ENCODE data around the gene UBQLNL. TPM values are rescaled to one million over a fixed set of nuclear protein-coding genes. Genes with fewer than 3 reads are reported as not detected.

Gene UBQLNL
- total and polyA plus RNA-seq, 10 of the 15 experiments (the other 5 are each of a cell fraction or from before 2014, with no cell fraction given) = 0.13 to 1.6 (median 0.37) TPM

DNA sequence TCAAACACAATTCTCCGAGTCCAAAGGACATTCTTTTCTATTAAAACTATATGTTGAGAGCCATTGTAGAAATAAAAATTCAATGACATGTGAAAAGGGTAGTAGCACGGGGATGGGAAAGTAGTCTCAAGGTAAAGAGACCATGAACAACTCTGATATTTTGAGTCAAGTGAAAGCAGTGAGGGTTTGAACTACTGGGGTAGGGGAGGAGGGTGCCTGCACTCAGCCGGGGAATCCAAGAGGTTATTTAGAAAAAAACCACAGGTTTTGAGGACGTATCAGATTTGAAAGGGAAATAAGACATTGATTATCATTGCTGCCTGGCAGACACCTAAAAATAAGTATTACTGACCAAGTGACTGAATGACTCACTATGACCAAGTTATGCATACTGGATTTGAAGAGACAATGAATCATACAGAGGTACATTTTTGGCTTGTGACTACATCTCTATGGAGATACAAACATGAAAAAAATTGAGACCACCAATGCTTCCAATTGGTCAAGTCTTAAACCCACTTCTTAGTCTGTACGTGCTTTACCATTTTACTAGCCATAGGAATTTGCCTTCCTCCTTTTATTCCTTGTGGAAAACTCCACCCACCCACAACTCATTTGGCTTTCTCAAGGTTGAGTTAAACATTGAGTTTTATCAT lies 34.1 kb upstream of the UBQLNL start:
- no peak overlapping the region for H3K4me2 ChIP-seq (ENCODE audit: control insufficient read depth, insufficient read depth)
- H3K9ac ChIP-seq (ENCODE audit: control insufficient read depth, insufficient read depth, low read length) = no peak overlapping the region
- ChIA-PET CTCF (interaction anchor here (1.3 kb wide), 1 partner anchor 272 kb away, joined by 3 read pairs; no protein-coding TSS in a partner anchor), SMC1A (ENCODE audit: uncharacterized antibody, unreplicated experiment) (interaction anchor here (1.3 kb wide), 1 partner anchor 22 kb away, joined by 3 read pairs; no protein-coding TSS in a partner anchor), POLR2A (no interaction called here), RAD21 (ENCODE audit: unreplicated experiment) (interaction anchor here (1.5 to 1.8 kb wide), 2 partner anchors 74 to 139 kb away, joined by 4 to 6 read pairs; partner anchors contain the start of gene TRIM22)
- intact Hi-C loops (cut with micrococcal nuclease; ENCODE audit: unreplicated experiment) (loop anchor here (5.0 to 10.0 kb wide), 2 partner anchors 257 to 426 kb away; partner anchors contain the start of gene OR52N2), in situ Hi-C loops (cut with MboI) (no loop called here)
- 16% methylated on average over 5 of the region's 5 CpGs for WGBS (ENCODE audit: insufficient coverage, insufficient replicate concordance, low lambda C conversion rate, missing lambda C conversion rate)
- ATAC-seq = peak; percentile 78
- H3K27ac ChIP-seq (ENCODE audit: control insufficient read depth, insufficient read depth) = no peak overlapping the region
- no peak for FAIRE-seq
- H2AFZ ChIP-seq (ENCODE audit: control insufficient read depth, low read depth, low read length) = no peak overlapping the region
- no peaks in the 10 kb centered on the region for H4K20me1 ChIP-seq (ENCODE audit: control insufficient read depth, insufficient read depth)
- no peaks in the 10 kb centered on the region for H3K9me3 ChIP-seq (replicated peaks; ENCODE audit: control insufficient read depth, insufficient read depth, low read length)
- no peaks in the 10 kb centered on the region for H3K79me2 ChIP-seq (ENCODE audit: control insufficient read depth, insufficient read depth, low read length)
- no peaks in the 10 kb centered on the region for H3K36me3 ChIP-seq (ENCODE audit: control insufficient read depth in 2 of 2, insufficient read depth in 2 of 2, low read length in 1 of 2)
- no TSS peak for BruUV-seq (replicated peaks)
- no peaks in the 10 kb centered on the region for H3K27me3 ChIP-seq (replicated peaks in 1 of 2; ENCODE audit: control insufficient read depth in 2 of 2, insufficient read depth in 2 of 2, low read length in 1 of 2)
- DNase-seq (ENCODE audit: low read depth, low spot score) = peak; percentile 8
- no peaks in the 10 kb centered on the region for H3K4me1 ChIP-seq (ENCODE audit: control insufficient read depth, insufficient read depth, low read length)
- no peak overlapping the region for H3K4me3 ChIP-seq
- TF ChIP-seq STAT3 (IDR thresholded peaks at IDR 0.05; ENCODE audit: low read depth, low read length) (no peak), TAF1 (IDR thresholded peaks at IDR 0.05; ENCODE audit: borderline replicate concordance, low read depth, low read length) (no peak), SUPT20H (IDR thresholded peaks at IDR 0.05; ENCODE audit: borderline replicate concordance, control insufficient read depth, low read depth, low read length) (no peak), RUNX3 (IDR thresholded peaks at IDR 0.05; ENCODE audit: low read length) (no peak), SMARCA5 (IDR thresholded peaks at IDR 0.05) (no peak), IRF4 (IDR thresholded peaks at IDR 0.05; ENCODE audit: low read depth, low read length) (no peak), TBL1XR1 (IDR thresholded peaks at IDR 0.05; ENCODE audit: low read depth, low read length) (no peak), RAD21 (IDR thresholded peaks at IDR 0.05; ENCODE audit: insufficient read depth, low read depth, low read length) (no peak), ASH2L (IDR thresholded peaks at IDR 0.05; ENCODE audit: borderline replicate concordance, low read depth) (no peak), CHD1 (IDR thresholded peaks at IDR 0.05; ENCODE audit: low read depth, low read length) (no peak), SMAD1 (IDR thresholded peaks at IDR 0.05; ENCODE audit: low read depth, partially characterized antibody) (no peak), MYB (IDR thresholded peaks at IDR 0.05; ENCODE audit: borderline replicate concordance, low read depth, low read length) (no peak), NFYB (IDR thresholded peaks at IDR 0.05; ENCODE audit: insufficient read depth, low read depth, low read length) (peak; percentile 57; the same call in 1 of the 2 replicates)
- TF ChIP-seq, protein P1, sequence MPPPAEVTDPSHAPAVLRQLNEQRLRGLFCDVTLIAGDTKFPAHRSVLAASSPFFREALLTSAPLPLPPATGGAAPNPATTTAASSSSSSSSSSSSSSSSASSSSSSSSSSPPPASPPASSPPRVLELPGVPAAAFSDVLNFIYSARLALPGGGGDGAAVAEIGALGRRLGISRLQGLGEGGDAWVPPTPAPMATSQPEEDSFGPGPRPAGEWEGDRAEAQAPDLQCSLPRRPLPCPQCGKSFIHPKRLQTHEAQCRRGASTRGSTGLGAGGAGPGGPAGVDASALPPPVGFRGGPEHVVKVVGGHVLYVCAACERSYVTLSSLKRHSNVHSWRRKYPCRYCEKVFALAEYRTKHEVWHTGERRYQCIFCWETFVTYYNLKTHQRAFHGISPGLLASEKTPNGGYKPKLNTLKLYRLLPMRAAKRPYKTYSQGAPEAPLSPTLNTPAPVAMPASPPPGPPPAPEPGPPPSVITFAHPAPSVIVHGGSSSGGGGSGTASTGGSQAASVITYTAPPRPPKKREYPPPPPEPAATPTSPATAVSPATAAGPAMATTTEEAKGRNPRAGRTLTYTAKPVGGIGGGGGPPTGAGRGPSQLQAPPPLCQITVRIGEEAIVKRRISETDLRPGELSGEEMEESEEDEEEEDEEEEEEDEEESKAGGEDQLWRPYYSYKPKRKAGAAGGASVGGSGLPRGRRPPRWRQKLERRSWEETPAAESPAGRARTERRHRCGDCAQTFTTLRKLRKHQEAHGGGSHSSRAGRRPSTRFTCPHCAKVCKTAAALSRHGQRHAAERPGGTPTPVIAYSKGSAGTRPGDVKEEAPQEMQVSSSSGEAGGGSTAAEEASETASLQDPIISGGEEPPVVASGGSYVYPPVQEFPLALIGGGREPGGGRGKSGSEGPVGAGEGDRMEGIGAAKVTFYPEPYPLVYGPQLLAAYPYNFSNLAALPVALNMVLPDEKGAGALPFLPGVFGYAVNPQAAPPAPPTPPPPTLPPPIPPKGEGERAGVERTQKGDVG (CRISPR knock-in tag; IDR thresholded peaks at IDR 0.05) = no peak
- TF ChIP-seq, protein P2, sequence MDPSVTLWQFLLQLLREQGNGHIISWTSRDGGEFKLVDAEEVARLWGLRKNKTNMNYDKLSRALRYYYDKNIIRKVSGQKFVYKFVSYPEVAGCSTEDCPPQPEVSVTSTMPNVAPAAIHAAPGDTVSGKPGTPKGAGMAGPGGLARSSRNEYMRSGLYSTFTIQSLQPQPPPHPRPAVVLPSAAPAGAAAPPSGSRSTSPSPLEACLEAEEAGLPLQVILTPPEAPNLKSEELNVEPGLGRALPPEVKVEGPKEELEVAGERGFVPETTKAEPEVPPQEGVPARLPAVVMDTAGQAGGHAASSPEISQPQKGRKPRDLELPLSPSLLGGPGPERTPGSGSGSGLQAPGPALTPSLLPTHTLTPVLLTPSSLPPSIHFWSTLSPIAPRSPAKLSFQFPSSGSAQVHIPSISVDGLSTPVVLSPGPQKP (IDR thresholded peaks at IDR 0.05; ENCODE audit: low read depth, low read length) = no peak
- TF ChIP-seq, protein P3, sequence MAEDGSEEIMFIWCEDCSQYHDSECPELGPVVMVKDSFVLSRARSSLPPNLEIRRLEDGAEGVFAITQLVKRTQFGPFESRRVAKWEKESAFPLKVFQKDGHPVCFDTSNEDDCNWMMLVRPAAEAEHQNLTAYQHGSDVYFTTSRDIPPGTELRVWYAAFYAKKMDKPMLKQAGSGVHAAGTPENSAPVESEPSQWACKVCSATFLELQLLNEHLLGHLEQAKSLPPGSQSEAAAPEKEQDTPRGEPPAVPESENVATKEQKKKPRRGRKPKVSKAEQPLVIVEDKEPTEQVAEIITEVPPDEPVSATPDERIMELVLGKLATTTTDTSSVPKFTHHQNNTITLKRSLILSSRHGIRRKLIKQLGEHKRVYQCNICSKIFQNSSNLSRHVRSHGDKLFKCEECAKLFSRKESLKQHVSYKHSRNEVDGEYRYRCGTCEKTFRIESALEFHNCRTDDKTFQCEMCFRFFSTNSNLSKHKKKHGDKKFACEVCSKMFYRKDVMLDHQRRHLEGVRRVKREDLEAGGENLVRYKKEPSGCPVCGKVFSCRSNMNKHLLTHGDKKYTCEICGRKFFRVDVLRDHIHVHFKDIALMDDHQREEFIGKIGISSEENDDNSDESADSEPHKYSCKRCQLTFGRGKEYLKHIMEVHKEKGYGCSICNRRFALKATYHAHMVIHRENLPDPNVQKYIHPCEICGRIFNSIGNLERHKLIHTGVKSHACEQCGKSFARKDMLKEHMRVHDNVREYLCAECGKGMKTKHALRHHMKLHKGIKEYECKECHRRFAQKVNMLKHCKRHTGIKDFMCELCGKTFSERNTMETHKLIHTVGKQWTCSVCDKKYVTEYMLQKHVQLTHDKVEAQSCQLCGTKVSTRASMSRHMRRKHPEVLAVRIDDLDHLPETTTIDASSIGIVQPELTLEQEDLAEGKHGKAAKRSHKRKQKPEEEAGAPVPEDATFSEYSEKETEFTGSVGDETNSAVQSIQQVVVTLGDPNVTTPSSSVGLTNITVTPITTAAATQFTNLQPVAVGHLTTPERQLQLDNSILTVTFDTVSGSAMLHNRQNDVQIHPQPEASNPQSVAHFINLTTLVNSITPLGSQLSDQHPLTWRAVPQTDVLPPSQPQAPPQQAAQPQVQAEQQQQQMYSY (CRISPR knock-in tag; IDR thresholded peaks at IDR 0.05) = no peak
